GM12878 (cell line): Measurements from ENCODE around the gene TUBA4B. TPM values are rescaled to one million over a fixed set of nuclear protein-coding genes. Genes with fewer than 3 reads are reported as not detected.
A peak's percentile ranks its signal among the peaks of the same experiment; 100 is the strongest.

ENCODE experiments used
- ATF7 ChIP-seq: fragments of 450-650 bp; IDR thresholded peaks from 2 replicates; pipeline ENCODE4 v1.6.1; 2016; ENCODE audit warnings: low read depth, mild to moderate bottlenecking
- CBX5 ChIP-seq: sonication (generic); IDR thresholded peaks from 2 replicates; pipeline ENCODE4 v1.6.1; 2016; ENCODE audit warnings: low read depth, moderate library complexity, mild to moderate bottlenecking, inconsistent platforms
- E4F1 ChIP-seq: fragments of 450-650 bp; IDR thresholded peaks from 2 replicates; pipeline ENCODE4 v1.6.1; 2018; ENCODE audit warnings: borderline replicate concordance, mild to moderate bottlenecking; ENCODE audit not compliant: partially characterized antibody
- HSF1 ChIP-seq: fragments of 150-350 bp; IDR thresholded peaks from 2 replicates; pipeline ENCODE4 v1.6.1; 2014; ENCODE audit warnings: mild to moderate bottlenecking, low read depth, low read length
- IRF5 ChIP-seq: fragments of 450-650 bp; IDR thresholded peaks from 2 replicates; pipeline ENCODE4 v1.6.1; 2017; ENCODE audit warnings: borderline replicate concordance
- NFXL1 ChIP-seq: fragments of 450-650 bp; IDR thresholded peaks from 2 replicates; pipeline ENCODE4 v1.6.1; 2017; ENCODE audit warnings: antibody characterized with exemption, mild to moderate bottlenecking, borderline replicate concordance
- PBX3 ChIP-seq: IDR thresholded peaks from 2 replicates; pipeline ENCODE4 v1.6.1; 2011; ENCODE audit warnings: mild to moderate bottlenecking, low read depth, low read length, moderate library complexity; ENCODE audit not compliant: insufficient replicate concordance
- SREBF2 ChIP-seq: IDR thresholded peaks from 2 replicates; pipeline ENCODE4 v1.6.1; 2012; ENCODE audit warnings: mild to moderate bottlenecking, low read length
- STAT1 ChIP-seq: fragments of 450-650 bp; conservative IDR thresholded peaks from 2 replicates; pipeline ENCODE4 v1.6.1; 2014; ENCODE audit warnings: antibody characterized with exemption, mild to moderate bottlenecking
- SUPT20H ChIP-seq: IDR thresholded peaks from 2 replicates; pipeline ENCODE4 v1.6.1; 2011; ENCODE audit warnings: low read depth, mild to moderate bottlenecking, low read length, moderate library complexity, borderline replicate concordance; ENCODE audit not compliant: control insufficient read depth
- ZBTB4 ChIP-seq: fragments of 450-650 bp; formaldehyde crosslinking; IDR thresholded peaks from 2 replicates; pipeline ENCODE4 v1.4.0; 2022; ENCODE audit warnings: mild to moderate bottlenecking, moderate library complexity
- ZNF592 ChIP-seq: fragments of 450-650 bp; IDR thresholded peaks from 2 replicates; pipeline ENCODE4 v1.6.1; 2017; ENCODE audit warnings: mild to moderate bottlenecking, moderate library complexity
- ZSCAN29 ChIP-seq: fragments of 450-650 bp; IDR thresholded peaks from 2 replicates; pipeline ENCODE4 v1.6.1; 2017; ENCODE audit warnings: mild to moderate bottlenecking, moderate library complexity
- polyA plus RNA-seq, 11 experiments: library from polyadenylated mRNA; depleted of rRNA in 4 of 11; unstranded in 6 of 11; stranded (reverse) in 5 of 11; fragments of >200 nt; fragmentation: Nextera tagmentation in 4 of 11; fragmentation: Illumina TruSeq in 1 of 11; extraction: Ambion mirVana in 4 of 11; extraction: Trizol in 1 of 11; gene quantifications; 1 replicate in 1 of 11; 2 replicates in 10 of 11; pipeline versions ENCODE4 v1.2.1 to v1.2.3, GENCODE V29; 2011 to 2016; ENCODE audit warnings: inconsistent platforms in 2 of 11, missing spikeins in 2 of 11, low read depth in 1 of 11
- total RNA-seq, 4 experiments: library from RNA; depleted of rRNA in 3 of 4; stranded (reverse); fragments of >200 nt in 3 of 4; fragmentation: Illumina TruSeq in 1 of 4; extraction: Trizol in 1 of 4; gene quantifications; 2 replicates each; pipeline versions ENCODE4 v1.2.1 to v1.2.3, GENCODE V29; 2013 to 2021

Gene TUBA4B
- total and polyA plus RNA-seq, 10 of the 15 experiments (the other 5 are each of a cell fraction or from before 2014, with no cell fraction given) = 0.07 TPM; not detected in 9

- no peak for TF ChIP-seq CBX5
- TF ChIP-seq NFXL1 = no peak
- no peak for TF ChIP-seq SREBF2
- TF ChIP-seq ZBTB4 (CRISPR knock-in tag) = no peak
- TF ChIP-seq STAT1 = no peak
- no peak for TF ChIP-seq ZSCAN29
- TF ChIP-seq PBX3 = no peak
- TF ChIP-seq ZNF592 = no peak
- TF ChIP-seq ATF7 = no peak
- 0 out of 2 replicates have a peak, but pooled peaks have one; percentile 12 for TF ChIP-seq IRF5
- TF ChIP-seq HSF1 = no peak
- no peak for TF ChIP-seq E4F1
- no peak for TF ChIP-seq SUPT20H
Observed at GRCh38 chr2:219252900-219253752, at the start of gene TUBA4B (continued).
